SK-N-SH treated with all-trans-retinoic acid at 6 μM for 48 hours (cell line): ENCODE data around the gene MED26.
"Not testable (repeated sequence)": the region's sequence is repeated elsewhere in the genome, so short reads cannot be mapped to it uniquely, and the experiment has no call there.

Source experiments
- OSR1 ChIP-seq: fragments of 250-450 bp; sonication (Bioruptor Pico); IDR thresholded peaks from 2 replicates; pipeline ENCODE4 v1.8.0; 2022; ENCODE audit warnings: moderate library complexity, mild to moderate bottlenecking, inconsistent platforms
- ZNF565 ChIP-seq: fragments of 450-650 bp; formaldehyde crosslinking; conservative IDR thresholded peaks from 2 replicates; pipeline ENCODE4 v1.5.0; 2020; ENCODE audit warnings: low read depth, mild to moderate bottlenecking, moderate library complexity
- TF ChIP-seq, protein P1 (sequence below): fragments of 250-450 bp; sonication (Bioruptor Pico); IDR thresholded peaks from 2 replicates; pipeline ENCODE4 v1.8.0; 2020; ENCODE audit warnings: mild to moderate bottlenecking, moderate library complexity, borderline replicate concordance

- TF ChIP-seq, protein P1, sequence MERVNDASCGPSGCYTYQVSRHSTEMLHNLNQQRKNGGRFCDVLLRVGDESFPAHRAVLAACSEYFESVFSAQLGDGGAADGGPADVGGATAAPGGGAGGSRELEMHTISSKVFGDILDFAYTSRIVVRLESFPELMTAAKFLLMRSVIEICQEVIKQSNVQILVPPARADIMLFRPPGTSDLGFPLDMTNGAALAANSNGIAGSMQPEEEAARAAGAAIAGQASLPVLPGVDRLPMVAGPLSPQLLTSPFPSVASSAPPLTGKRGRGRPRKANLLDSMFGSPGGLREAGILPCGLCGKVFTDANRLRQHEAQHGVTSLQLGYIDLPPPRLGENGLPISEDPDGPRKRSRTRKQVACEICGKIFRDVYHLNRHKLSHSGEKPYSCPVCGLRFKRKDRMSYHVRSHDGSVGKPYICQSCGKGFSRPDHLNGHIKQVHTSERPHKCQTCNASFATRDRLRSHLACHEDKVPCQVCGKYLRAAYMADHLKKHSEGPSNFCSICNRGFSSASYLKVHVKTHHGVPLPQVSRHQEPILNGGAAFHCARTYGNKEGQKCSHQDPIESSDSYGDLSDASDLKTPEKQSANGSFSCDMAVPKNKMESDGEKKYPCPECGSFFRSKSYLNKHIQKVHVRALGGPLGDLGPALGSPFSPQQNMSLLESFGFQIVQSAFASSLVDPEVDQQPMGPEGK (CRISPR knock-in tag), result not testable (repeated sequence)
- not testable (repeated sequence) for TF ChIP-seq ZNF565, OSR1 (CRISPR knock-in tag)
These were observed 84.3 kb downstream of the MED26 start for GRCh38 chr19:16543734-16544133.
